GM12801 (cell line): Measurements from ENCODE around the gene PLCXD1.

ENCODE experiments used
- CTCF ChIP-seq: IDR thresholded peaks from one replicate; pipeline ENCODE4 v1.5.1; 2011; ENCODE audit warnings: control low read depth; ENCODE audit not compliant: insufficient read length; ENCODE audit errors: extremely low read depth

The PLCXD1 gene

GRCh38 chrX:320126-320783 is 39.1 kb downstream of the PLCXD1 start:
- no peak for TF ChIP-seq CTCF

DNA sequence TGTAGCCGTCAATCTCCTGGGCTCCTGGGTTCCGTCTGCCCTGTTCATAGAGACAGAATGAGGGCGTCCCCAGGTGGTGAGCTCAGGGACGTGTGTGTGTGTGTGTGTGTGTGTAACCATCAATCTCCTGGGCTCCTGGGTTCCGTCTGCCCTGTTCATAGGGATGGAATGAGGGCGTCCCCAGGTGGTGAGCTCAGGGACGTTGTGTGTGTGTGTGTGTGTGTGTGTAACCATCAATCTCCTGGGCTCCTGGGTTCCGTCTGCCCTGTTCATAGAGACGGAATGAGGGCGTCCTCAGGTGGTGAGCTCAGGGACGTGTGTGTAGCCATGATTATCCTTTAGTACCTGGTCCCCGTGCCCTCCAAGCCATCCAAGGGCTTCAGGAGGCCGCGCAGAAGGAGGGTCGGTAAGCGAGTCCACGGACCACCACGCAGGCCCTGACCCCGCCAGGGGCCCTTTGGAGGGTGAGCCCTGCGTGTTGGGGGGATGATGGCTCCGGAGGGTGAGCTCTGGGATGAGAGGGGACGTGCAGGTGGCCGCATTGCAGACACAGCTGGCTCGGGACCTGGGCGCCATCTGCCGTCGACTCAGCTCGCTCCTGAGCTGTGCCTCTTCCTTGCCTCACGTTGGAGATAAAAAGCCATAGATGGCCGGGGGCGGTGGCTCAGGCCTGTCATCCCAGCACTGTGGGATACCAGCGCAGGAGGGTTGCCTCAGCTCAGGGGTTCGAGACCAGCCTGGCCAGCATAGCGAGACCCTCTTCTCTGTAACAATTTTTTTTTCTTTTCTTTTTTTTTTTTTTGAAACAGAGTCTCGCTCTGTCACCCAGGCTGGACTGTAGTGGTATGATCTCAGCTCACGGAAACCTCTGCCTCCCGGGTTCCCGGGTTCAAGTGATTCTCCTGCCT is 42.8 kb downstream of the PLCXD1 start:
- no peak for TF ChIP-seq CTCF

DNA sequence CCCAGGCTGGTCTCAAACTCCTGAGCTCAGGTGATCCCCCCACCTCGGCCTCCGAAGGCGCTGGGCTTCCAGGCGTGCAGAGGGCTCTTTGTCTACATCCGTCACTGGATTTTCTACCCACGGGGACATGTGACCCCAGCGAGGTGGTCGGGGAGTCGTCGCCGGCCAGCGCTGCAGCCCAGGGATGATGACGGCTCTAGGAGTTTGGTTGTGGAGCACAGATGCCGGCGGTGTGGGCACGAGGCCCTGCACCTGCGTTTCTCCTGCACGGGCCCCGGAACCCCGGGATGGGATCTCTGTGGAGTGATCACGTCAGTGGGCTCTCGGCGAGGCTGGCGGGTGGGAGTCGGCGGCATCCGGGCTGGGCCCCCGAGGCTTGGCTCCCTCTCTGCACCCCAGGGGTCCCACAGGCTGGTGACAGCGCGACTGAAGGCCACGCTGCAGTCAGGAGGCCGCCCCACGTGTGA is 46.5 kb downstream of the PLCXD1 start:
- TF ChIP-seq CTCF: no peak

DNA sequence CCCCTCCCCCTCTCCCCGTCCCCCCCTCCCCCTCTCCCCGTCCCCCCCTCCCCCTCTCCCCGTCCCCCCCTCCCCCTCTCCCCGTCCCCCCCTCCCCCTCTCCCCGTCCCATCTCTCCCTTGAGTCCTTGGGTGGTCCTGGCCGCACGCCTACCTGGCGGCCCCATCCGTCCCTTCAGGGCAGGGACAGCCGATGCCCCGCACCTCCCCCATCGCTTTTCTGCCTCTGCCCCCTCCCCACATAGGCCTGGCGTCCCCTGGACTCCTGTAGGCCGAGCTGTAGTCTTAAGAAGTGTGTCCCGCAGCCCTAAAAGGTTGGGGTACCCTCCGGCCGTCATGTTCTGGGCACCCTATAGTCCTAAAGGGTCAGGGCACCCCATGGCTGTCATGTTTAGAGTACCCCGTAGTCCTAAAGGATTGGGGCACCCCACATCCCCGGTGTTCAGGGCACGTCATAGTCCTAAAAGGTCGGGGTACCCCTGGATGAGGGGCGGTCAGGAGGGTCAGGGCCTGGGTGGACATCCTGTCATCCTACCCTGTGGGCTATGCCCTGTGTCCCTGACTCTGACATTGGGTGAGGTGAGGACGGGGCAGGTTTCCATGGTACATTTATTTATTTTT is 48.2 kb downstream of the PLCXD1 start:
- TF ChIP-seq CTCF: no peak

DNA sequence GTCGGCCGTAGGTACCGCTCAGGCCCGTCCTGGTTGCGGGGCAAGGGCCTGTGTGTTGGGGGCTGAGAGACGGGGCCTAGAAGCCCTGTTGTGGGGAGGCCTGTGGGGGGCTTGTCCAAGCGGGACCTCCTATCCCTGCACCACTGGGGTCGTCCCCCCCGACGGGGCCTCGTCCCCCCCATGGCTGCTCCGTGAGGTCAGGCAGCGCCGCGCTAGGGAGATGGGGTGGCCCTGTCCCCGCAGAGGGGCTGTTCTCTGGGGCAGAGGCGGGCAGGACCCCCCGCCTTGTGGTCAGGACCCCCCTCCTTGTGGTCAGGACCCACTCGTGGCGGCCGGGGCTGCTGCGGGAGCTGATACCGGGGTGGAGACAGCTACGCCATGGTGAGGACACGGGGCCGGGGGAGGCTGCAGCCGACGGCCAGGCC is 49.6 kb downstream of the PLCXD1 start:
- no peak for TF ChIP-seq CTCF

DNA sequence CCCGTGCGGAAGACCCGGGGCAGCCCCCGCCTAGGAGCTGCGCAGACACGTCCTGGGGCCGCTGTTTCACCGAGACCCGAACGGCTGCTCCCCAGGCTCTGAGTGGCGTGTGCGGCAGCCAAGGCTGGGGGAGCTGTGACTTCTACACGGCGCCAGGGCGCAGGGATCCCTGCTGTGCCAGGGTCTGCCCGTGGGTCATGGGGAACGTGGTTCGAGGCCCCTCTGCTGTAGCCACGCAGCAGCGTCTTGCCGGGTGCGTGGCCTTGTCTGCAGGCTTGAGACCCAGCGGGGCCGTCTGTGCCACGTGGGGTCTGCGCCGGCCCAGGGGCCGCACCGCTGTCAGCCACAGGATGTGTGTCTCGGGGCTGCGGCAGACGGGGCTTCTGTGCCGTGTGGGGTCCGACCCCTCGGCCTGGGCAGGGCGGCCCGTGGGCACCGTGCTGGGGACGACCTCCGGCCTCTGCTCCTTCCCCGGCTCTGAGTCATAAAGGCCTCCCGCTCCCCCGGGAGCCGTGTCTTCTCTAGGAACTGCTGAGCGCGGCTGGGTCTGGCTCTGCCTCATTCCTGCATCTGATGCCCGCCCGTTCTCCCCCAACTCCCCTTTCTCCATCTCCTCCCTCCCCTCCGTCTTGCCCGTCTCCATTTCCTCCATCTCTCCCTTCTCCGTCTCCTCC is 50.1 kb downstream of the PLCXD1 start:
- no peak for TF ChIP-seq CTCF

- TF ChIP-seq CTCF: no peak
Measured at GRCh38 chrX:331825-332495, 50.8 kb downstream of the PLCXD1 start.
